Stimulated activated naive CD8-positive, alpha-beta T cell treated with anti-CD3 and anti-CD28 coated beads, Interleukin-15, Interleukin-2, amounts not matched to agents 100 ng/mL and 50 ng/mL, for 24 hours (primary cell): ENCODE measurements around the gene PRSS36.
"Not testable (repeated sequence)": the region's sequence is repeated elsewhere in the genome, so short reads cannot be mapped to it uniquely, and the experiment has no call there.

Experiments
- H3K27ac Mint-ChIP-seq: one replicate; pipeline ENCODE4 v1.8.0; 2021; ENCODE audit warnings: mild to moderate bottlenecking, mixed read lengths
- H3K27me3 Mint-ChIP-seq: one replicate; pipeline ENCODE4 v1.8.0; 2021; ENCODE audit warnings: mixed read lengths
- H3K36me3 Mint-ChIP-seq: one replicate; pipeline ENCODE4 v1.8.0; 2021; ENCODE audit warnings: low read depth, mixed read lengths
- H3K4me1 Mint-ChIP-seq: one replicate; pipeline ENCODE4 v1.8.0; 2021; ENCODE audit warnings: low read depth, mixed read lengths
- H3K4me3 Mint-ChIP-seq: one replicate; pipeline ENCODE4 v1.8.0; 2021; ENCODE audit warnings: mild to moderate bottlenecking, mixed read lengths
- H3K9me3 Mint-ChIP-seq: one replicate; pipeline ENCODE4 v1.8.0; 2021; ENCODE audit warnings: mixed read lengths

Gene PRSS36

GRCh38 chr16:31188450-31189411, 38.9 kb upstream of the PRSS36 start:
- H3K36me3 Mint-ChIP-seq: peaks cover 98% of the 10 kb centered on the region
- peaks cover 90% of the 10 kb centered on the region for H3K4me1 Mint-ChIP-seq
- no peaks in the 10 kb centered on the region for H3K27me3 Mint-ChIP-seq
- H3K4me3 Mint-ChIP-seq: peak overlapping the region; percentile 5
- H3K27ac Mint-ChIP-seq: peak overlapping the region; percentile 34
- no peaks in the 10 kb centered on the region for H3K9me3 Mint-ChIP-seq

GRCh38 chr16:31187808-31188189, 37.9 kb upstream of the PRSS36 start:
- H3K9me3 Mint-ChIP-seq: no peaks in the 10 kb centered on the region
- peaks cover 98% of the 10 kb centered on the region for H3K36me3 Mint-ChIP-seq
- peak overlapping the region; percentile 34 for H3K27ac Mint-ChIP-seq
- no peaks in the 10 kb centered on the region for H3K27me3 Mint-ChIP-seq
- peaks cover 91% of the 10 kb centered on the region for H3K4me1 Mint-ChIP-seq
- no peak overlapping the region for H3K4me3 Mint-ChIP-seq

DNA sequence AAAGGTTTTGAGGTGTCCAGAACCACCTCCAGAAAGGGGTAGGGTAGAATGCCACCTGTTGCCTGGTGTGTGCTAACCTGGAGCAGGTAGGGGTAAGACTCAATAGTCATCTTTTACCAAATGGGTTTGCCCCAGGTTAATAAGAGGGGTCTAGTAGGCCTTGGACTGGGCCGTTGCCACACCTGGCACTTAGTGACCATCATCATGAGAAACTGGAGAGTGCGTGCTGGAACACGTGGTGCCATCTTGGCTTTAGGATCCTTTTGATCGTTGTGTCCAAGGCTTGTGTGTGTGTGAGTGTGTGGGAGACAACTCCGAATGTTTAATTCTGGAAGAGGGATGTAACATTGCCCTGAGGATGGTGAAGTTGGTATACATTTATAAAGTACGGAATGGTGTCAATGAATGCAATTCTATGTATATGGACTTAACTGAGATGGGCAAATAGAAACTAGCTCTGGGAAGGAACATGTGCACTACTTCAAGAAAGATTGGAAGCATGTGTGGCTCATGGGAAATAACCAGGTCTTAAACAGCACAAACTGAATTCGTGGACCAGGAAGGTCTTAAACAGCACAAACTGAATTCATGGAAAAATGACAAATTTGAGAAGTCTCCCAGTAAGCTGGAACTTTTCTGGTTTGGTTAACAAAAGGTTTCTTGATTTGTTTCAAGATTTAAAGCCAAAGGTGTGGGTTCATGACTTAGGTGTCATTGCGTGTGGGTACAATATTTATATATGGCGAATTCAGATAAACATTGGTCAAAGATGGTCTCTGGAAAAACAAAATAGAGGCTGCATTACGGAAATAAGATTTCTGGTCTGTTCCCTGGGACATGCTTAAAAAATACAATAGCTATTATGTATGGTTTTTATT, 37.3 kb upstream of the PRSS36 start:
- peak overlapping the region; percentile 35 for H3K4me3 Mint-ChIP-seq
- H3K27me3 Mint-ChIP-seq: no peaks in the 10 kb centered on the region
- H3K4me1 Mint-ChIP-seq: peaks cover 95% of the 10 kb centered on the region
- peak overlapping the region; percentile 78 for H3K27ac Mint-ChIP-seq
- no peaks in the 10 kb centered on the region for H3K9me3 Mint-ChIP-seq
- H3K36me3 Mint-ChIP-seq: peaks cover 100% of the 10 kb centered on the region

- Mint-ChIP-seq H3K27ac (peak overlapping the region; percentile 78), H3K27me3 (no peaks in the 10 kb centered on the region), H3K4me3 (peak overlapping the region; percentile 47), H3K4me1 (peaks cover 95% of the 10 kb centered on the region), H3K36me3 (peaks cover 100% of the 10 kb centered on the region), H3K9me3 (no peaks in the 10 kb centered on the region)
Observed at GRCh38 chr16:31186176-31186575, 36.3 kb upstream of the PRSS36 start.

DNA sequence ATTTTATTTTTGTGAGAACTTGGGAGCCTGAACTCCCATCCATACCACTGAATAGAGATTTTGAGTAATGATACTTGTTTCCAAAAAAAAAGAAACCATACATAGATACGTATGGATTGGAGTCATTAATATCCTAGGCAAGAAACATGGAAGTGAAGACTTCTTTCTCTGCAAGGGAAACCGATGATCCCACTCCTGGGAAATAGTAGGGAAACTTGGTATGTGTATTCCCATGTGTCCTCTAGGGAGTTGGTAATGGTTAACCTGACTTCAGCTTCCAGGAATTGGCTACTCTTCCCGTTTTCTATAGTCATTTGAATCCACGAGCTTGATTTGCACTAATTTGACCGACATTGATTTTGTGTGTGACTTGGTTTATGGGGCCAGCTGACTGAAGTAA, 35.5 kb upstream of the PRSS36 start:
- Mint-ChIP-seq H3K36me3 (peaks cover 99% of the 10 kb centered on the region), H3K4me1 (peaks cover 89% of the 10 kb centered on the region), H3K9me3 (no peaks in the 10 kb centered on the region), H3K4me3 (peak overlapping the region; percentile 52), H3K27ac (peak overlapping the region; percentile 78), H3K27me3 (no peaks in the 10 kb centered on the region)

- Mint-ChIP-seq H3K4me3 (peak overlapping the region; percentile 52), H3K4me1 (peaks cover 87% of the 10 kb centered on the region), H3K27ac (peak overlapping the region; percentile 78), H3K9me3 (no peaks in the 10 kb centered on the region), H3K36me3 (peaks cover 95% of the 10 kb centered on the region), H3K27me3 (no peaks in the 10 kb centered on the region)
Observed at GRCh38 chr16:31184888-31185287, 35.0 kb upstream of the PRSS36 start.

GRCh38 chr16:31183432-31184428, 33.9 kb upstream of the PRSS36 start:
- Mint-ChIP-seq H3K9me3 (no peaks in the 10 kb centered on the region), H3K27ac (peak overlapping the region; percentile 99), H3K4me3 (peak overlapping the region; percentile 91), H3K36me3 (peaks cover 83% of the 10 kb centered on the region), H3K27me3 (no peaks in the 10 kb centered on the region), H3K4me1 (peaks cover 84% of the 10 kb centered on the region)

- Mint-ChIP-seq H3K27me3 (no peaks in the 10 kb centered on the region), H3K4me1 (peaks cover 84% of the 10 kb centered on the region), H3K9me3 (no peaks in the 10 kb centered on the region), H3K4me3 (peak overlapping the region; percentile 91), H3K36me3 (peaks cover 73% of the 10 kb centered on the region), H3K27ac (peak overlapping the region; percentile 99)
Observed at GRCh38 chr16:31182391-31182790, 32.5 kb upstream of the PRSS36 start.

DNA sequence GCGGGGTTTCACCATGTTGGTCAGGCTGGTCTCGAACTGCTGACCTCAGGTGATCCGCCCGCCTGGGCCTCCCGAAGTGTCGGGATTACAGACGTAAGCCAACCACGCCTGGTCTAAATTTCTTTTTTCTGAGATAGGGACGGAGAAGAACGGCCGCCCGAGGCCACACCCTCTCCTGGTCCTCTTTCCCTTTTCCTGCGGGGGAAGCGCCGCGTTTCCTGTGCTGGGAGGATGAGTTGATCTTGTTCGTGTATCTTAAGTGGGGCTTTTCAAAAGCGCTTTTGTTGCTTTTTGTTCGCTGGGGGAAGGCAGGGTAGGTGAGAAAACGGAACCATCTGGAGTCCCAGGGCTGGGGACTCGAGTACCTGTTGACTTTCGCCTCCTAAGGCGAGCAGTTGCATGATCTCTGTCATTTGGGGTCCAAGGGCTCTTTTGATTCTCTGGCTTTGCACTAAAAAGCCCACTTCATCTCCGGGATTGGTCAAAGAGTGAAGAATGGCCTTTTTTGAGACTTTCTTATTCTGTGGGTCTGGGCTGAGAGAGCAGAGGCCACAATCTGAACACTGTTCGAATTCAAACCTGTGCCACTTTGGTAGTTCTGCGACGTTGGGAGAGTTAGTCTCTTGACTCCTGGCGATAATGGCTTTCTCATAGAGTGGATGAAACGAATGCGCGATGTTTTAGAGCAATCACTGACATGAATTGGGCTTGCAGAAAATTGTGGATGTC, 31.4 kb upstream of the PRSS36 start:
- Mint-ChIP-seq H3K9me3 (no peaks in the 10 kb centered on the region), H3K27me3 (no peaks in the 10 kb centered on the region), H3K27ac (peak overlapping the region; percentile 99), H3K4me1 (peaks cover 83% of the 10 kb centered on the region), H3K36me3 (peaks cover 62% of the 10 kb centered on the region), H3K4me3 (peak overlapping the region; percentile 91)

- Mint-ChIP-seq H3K27ac (peak within 1 kb of the TSS; percentile 99), H3K27me3 (no peaks in the 10 kb centered on the region), H3K36me3 (peaks cover 48% of the 10 kb centered on the region), H3K4me1 (peaks cover 70% of the 10 kb centered on the region), H3K9me3 (no peaks in the 10 kb centered on the region), H3K4me3 (peak within 1 kb of the TSS; percentile 91)
Observed at GRCh38 chr16:31179747-31180459, 30.0 kb upstream of the PRSS36 start, which contains the start of gene FUS. FUS (plus strand) TSS chr16:31180139; CDS start chr16:31180215, 76 bp downstream.

DNA sequence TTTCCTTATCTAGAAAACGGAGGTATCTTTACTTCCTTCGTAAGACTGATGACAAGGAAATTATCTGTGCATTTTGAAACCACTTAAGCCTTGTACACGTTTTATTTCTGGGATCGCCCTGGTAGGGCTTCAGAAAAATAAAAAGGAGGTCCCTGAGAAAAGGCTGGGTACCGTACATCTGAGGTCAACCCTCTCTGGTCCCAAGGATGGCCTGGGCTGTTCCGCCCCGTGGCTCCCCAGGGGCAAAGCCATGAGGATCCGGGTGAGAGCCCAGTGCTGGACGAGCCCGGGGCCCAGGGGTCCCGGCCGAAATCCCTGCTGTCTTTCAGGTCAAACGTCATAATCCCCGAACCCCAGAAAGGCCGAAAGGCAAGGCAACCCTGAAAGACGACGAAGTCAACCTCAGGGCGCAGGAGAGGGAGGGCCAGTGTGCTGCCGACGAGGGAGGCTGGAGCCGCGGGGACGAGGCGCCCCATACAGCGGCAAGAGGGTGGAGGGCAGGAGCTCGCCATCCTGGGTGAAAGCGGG, 29.4 kb upstream of the PRSS36 start:
- Mint-ChIP-seq H3K4me3 (peak overlapping the region; percentile 91), H3K36me3 (peaks cover 42% of the 10 kb centered on the region), H3K9me3 (no peaks in the 10 kb centered on the region), H3K27me3 (no peaks in the 10 kb centered on the region), H3K4me1 (peaks cover 64% of the 10 kb centered on the region), H3K27ac (peak overlapping the region; percentile 99)

GRCh38 chr16:31177136-31177535, 27.3 kb upstream of the PRSS36 start:
- H3K9me3 Mint-ChIP-seq: no peaks in the 10 kb centered on the region
- H3K4me1 Mint-ChIP-seq: peaks cover 43% of the 10 kb centered on the region
- H3K36me3 Mint-ChIP-seq: peaks cover 21% of the 10 kb centered on the region
- peak overlapping the region; percentile 15 for H3K4me3 Mint-ChIP-seq
- H3K27me3 Mint-ChIP-seq: no peaks in the 10 kb centered on the region
- H3K27ac Mint-ChIP-seq: peak overlapping the region; percentile 71

DNA sequence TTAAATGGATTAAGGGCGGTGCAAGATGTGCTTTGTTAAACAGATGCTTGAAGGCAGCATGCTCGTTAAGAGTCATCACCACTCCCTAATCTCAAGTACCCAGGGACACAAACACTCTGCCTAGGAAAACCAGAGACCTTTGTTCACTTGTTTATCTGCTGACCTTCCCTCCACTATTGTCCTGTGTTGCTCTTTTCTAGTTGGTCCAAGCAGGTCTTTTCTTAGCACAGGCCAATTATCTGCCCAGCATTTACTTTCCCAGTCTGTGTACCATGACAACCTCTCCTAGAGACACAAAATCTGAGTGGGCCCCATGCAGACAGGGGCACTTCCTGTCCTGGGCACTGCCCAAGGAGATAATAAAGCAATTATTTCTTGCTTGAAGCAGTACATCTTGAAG, 20.2 kb upstream of the PRSS36 start:
- not testable (repeated sequence) for H3K4me3 Mint-ChIP-seq, H3K27ac Mint-ChIP-seq, H3K4me1 Mint-ChIP-seq, H3K36me3 Mint-ChIP-seq, H3K27me3 Mint-ChIP-seq, H3K9me3 Mint-ChIP-seq
